Sigmoid colon (tissue), 4 donors: ENCODE results near the gene GTF2E1.

Source experiments
- POLR2A ChIP-seq, 2 donors: fragments of 450-650 bp; IDR thresholded peaks; one replicate each; pipeline ENCODE4 v1.6.1; 2016; ENCODE audit warnings: antibody characterized with exemption in 2 of 2, mild to moderate bottlenecking in 2 of 2, moderate library complexity in 2 of 2
- POLR2AphosphoS5 ChIP-seq, 4 donors: sonication (generic); formaldehyde crosslinking; IDR thresholded peaks; one replicate each; pipeline ENCODE4 v1.6.1; 2017; ENCODE audit warnings: antibody characterized with exemption in 4 of 4

GRCh38 chr3:120795017-120795648 is 52.6 kb downstream of the GTF2E1 start:
- TF ChIP-seq POLR2A (IDR thresholded peaks at IDR 0.05) (no peak), POLR2AphosphoS5 (IDR thresholded peaks at IDR 0.05) (no peak)
